ENCODE measurements around the gene OR9I1.

The OR9I1 gene

GRCh38 chr11:58125469-58125868 lies at the start of gene OR9I1:
Gene OR9I1, minus strand, starts transcription at chr11:58125530. Its CDS starts 6,086 bp downstream, at chr11:58119444.
- DNase-seq: no peak

- DNase-seq: no peak
Observed at GRCh38 chr11:58165504-58166106, 40.3 kb upstream of the OR9I1 start.

GRCh38 chr11:58164990-58165389 lies 39.7 kb upstream of the OR9I1 start:
- no peak for DNase-seq

- DNase-seq: no peak
Observed at GRCh38 chr11:58164389-58164788, 39.1 kb upstream of the OR9I1 start.

GRCh38 chr11:58152781-58153180 lies 27.5 kb upstream of the OR9I1 start:
- DNase-seq: peak; percentile 13

GRCh38 chr11:58142761-58143160 lies 17.4 kb upstream of the OR9I1 start:
- no peak for DNase-seq

- DNase-seq: no peak
Observed at GRCh38 chr11:58135171-58135570, 9.8 kb upstream of the OR9I1 start.

GRCh38 chr11:58134151-58134550 lies 8.8 kb upstream of the OR9I1 start:
- no peak for DNase-seq

- no peak for DNase-seq
Observed at GRCh38 chr11:58133309-58134076, 8.2 kb upstream of the OR9I1 start.

GRCh38 chr11:58127350-58127749 lies 2.0 kb upstream of the OR9I1 start:
- DNase-seq: no peak

- DNase-seq: no peak
Observed at GRCh38 chr11:58121096-58121495, 4.2 kb downstream of the OR9I1 start.

GRCh38 chr11:58097437-58097836 lies 27.9 kb downstream of the OR9I1 start:
- DNase-seq: no peak

GRCh38 chr11:58086528-58086927 lies 38.8 kb downstream of the OR9I1 start:
- no peak for DNase-seq

GRCh38 chr11:58075781-58076180 lies 49.5 kb downstream of the OR9I1 start:
- DNase-seq: no peak

- no peak for DNase-seq
Observed at GRCh38 chr11:58070585-58070984, 54.7 kb downstream of the OR9I1 start.

- no peak for DNase-seq
Observed at GRCh38 chr11:58068655-58069054, 56.7 kb downstream of the OR9I1 start.

GRCh38 chr11:58067685-58068084 lies 57.6 kb downstream of the OR9I1 start:
- DNase-seq: peak; percentile 90
